PC-9 (cell line): ENCODE measurements around the gene PAPSS2. TPM values are rescaled to one million over a fixed set of nuclear protein-coding genes. Genes with fewer than 3 reads are reported as not detected.

Source experiments
- BruUV-seq: library from RNA; stranded (reverse); fragments of 400-500 nt; replicated peaks from 2 replicates; lab custom pipeline; 2021; lab: Mats Ljungman, UMichigan
- CTCF ChIA-PET: fragments of 300-600 bp; sonication (Branson Sonifier 250); formaldehyde crosslinking; loops from one replicate; lab custom pipeline; 2022; ENCODE audit warnings: antibody characterized with exemption; lab: Charles Lee
- POLR2A ChIA-PET: fragments of 300-600 bp; sonication (Branson Sonifier 250); formaldehyde crosslinking; loops from one replicate; lab custom pipeline; 2022; ENCODE audit warnings: antibody characterized with exemption; ENCODE audit not compliant: unreplicated experiment; lab: Charles Lee
- DNase-seq, 2 experiments: peaks; one replicate each; pipeline versions ENCODE4 v3.0.0 to v3.0.0-alpha.2; 2015 to 2022; ENCODE audit warnings: mixed read lengths in 1 of 2
- H2AFZ ChIP-seq: fragments of 200-600 bp; sonication (generic); 2 replicates; pipeline ENCODE4 v1.8.1; 2017; ENCODE audit warnings: antibody characterized with exemption
- H3F3A ChIP-seq: fragments of 200-600 bp; sonication (generic); 2 replicates; pipeline ENCODE4 v1.8.1; 2017; ENCODE audit warnings: antibody characterized with exemption, mild to moderate bottlenecking, low read depth; ENCODE audit not compliant: insufficient read depth
- H3K27ac ChIP-seq: fragments of 200-600 bp; sonication (generic); 2 replicates; pipeline ENCODE4 v1.6.1; 2016; ENCODE audit warnings: mixed run types
- H3K27me3 ChIP-seq: fragments of 200-600 bp; sonication (generic); 2 replicates; pipeline ENCODE4 v1.6.1; 2016; ENCODE audit warnings: low read depth, mixed run types; ENCODE audit not compliant: insufficient read depth
- H3K36me3 ChIP-seq: fragments of 200-600 bp; sonication (generic); 2 replicates; pipeline ENCODE4 v1.6.1; 2016; ENCODE audit warnings: low read depth, mixed run types
- H3K4me1 ChIP-seq: fragments of 200-600 bp; sonication (generic); replicated peaks from 2 replicates; pipeline ENCODE4 v1.6.1; 2016; ENCODE audit warnings: mixed run types; ENCODE audit not compliant: insufficient read depth
- H3K4me2 ChIP-seq: fragments of 200-600 bp; sonication (generic); 2 replicates; pipeline ENCODE4 v1.6.1; 2017; ENCODE audit warnings: mixed run types
- H3K4me3 ChIP-seq: fragments of 200-600 bp; sonication (generic); 2 replicates; pipeline ENCODE4 v1.6.1; 2016; ENCODE audit warnings: mixed run types
- H3K79me2 ChIP-seq: fragments of 200-600 bp; sonication (generic); 2 replicates; pipeline ENCODE4 v1.6.1; 2017; ENCODE audit warnings: low read depth, mixed run types
- H3K9me2 ChIP-seq: fragments of 200-600 bp; sonication (generic); 2 replicates; pipeline ENCODE4 v1.8.1; 2017; ENCODE audit warnings: mild to moderate bottlenecking; ENCODE audit not compliant: insufficient read depth
- H3K9me3 ChIP-seq: fragments of 200-600 bp; sonication (generic); 2 replicates; pipeline ENCODE4 v1.8.1; 2016; ENCODE audit warnings: low read depth; ENCODE audit not compliant: insufficient read depth
- H4K20me1 ChIP-seq: fragments of 200-600 bp; sonication (generic); 2 replicates; pipeline ENCODE4 v1.8.1; 2017; ENCODE audit not compliant: insufficient read depth
- CTCF ChIP-seq: fragments of 200-600 bp; sonication (generic); conservative IDR thresholded peaks from 2 replicates; pipeline ENCODE4 v1.6.1; 2017; ENCODE audit warnings: mixed run types, antibody characterized with exemption, mild to moderate bottlenecking, moderate library complexity
- EZH2 ChIP-seq: fragments of 200-600 bp; sonication (generic); IDR thresholded peaks from 2 replicates; pipeline ENCODE4 v1.8.0; 2017; ENCODE audit warnings: antibody characterized with exemption, low read depth
- intact Hi-C: fragments of 100-400 bp; cut with micrococcal nuclease; formaldehyde crosslinking; loops from one replicate; pipeline ENCODE4 v1.10.0; 2022; ENCODE audit not compliant: unreplicated experiment
- total RNA-seq: library from RNA; stranded (reverse); gene quantifications from 2 replicates; pipeline ENCODE4 v1.2.3, GENCODE V29; 2021

Gene PAPSS2
- total RNA-seq, 1 experiment from 2014 or later: 37.4 TPM

GRCh38 chr10:87757685-87758084 lies 98.0 kb downstream of the PAPSS2 start:
- Histone ChIP-seq H3F3A (no peaks in the 10 kb centered on the region; the same call in 1 of the 2 replicates), H3K79me2 (no peaks in the 10 kb centered on the region), H3K9me3 (no peaks in the 10 kb centered on the region), H3K4me2 (no peak overlapping the region), H2AFZ (no peak overlapping the region), H3K4me1 (0 out of 2 replicates have a peak, but pooled peaks cover 5% of the 10 kb centered on the region), H3K9me2 (no peaks in the 10 kb centered on the region), H3K27me3 (no peaks in the 10 kb centered on the region), H3K4me3 (no peak overlapping the region), H3K27ac (no peak overlapping the region), H3K36me3 (no peaks in the 10 kb centered on the region; the same call in 1 of the 2 replicates), H4K20me1 (no peaks in the 10 kb centered on the region)
- BruUV-seq: no TSS peak
- ChIA-PET CTCF (no interaction called here), POLR2A (interaction anchor here (0.6 kb wide), 1 partner anchor 1031 kb away, joined by 5 read pairs; no protein-coding TSS in a partner anchor)
- intact Hi-C loops: no loop called here
- no peak for TF ChIP-seq CTCF
- TF ChIP-seq EZH2: no peak
- no peak for DNase-seq

- H4K20me1 ChIP-seq: no peaks in the 10 kb centered on the region
- no TSS peak for BruUV-seq
- no peaks in the 10 kb centered on the region for H3K27me3 ChIP-seq
- CTCF ChIA-PET: interaction anchor here (0.6 kb wide), 1 partner anchor 587 kb away, joined by 4 read pairs; no protein-coding TSS in a partner anchor
- no peaks in the 10 kb centered on the region for H3K9me3 ChIP-seq
- TF ChIP-seq EZH2 (no peak), CTCF (no peak)
- H3K9me2 ChIP-seq: no peaks in the 10 kb centered on the region
- no peak overlapping the region for H3K4me3 ChIP-seq
- H3K36me3 ChIP-seq: no peaks in the 10 kb centered on the region; the same call in 1 of the 2 replicates
- H3K27ac ChIP-seq: no peak overlapping the region
- H3K79me2 ChIP-seq: no peaks in the 10 kb centered on the region
- no peaks in the 10 kb centered on the region; the same call in 1 of the 2 replicates for H3F3A ChIP-seq
- intact Hi-C loops: no loop called here
- no peak overlapping the region for H2AFZ ChIP-seq
- 0 out of 2 replicates have a peak, but pooled peaks cover 5% of the 10 kb centered on the region for H3K4me1 ChIP-seq
- DNase-seq: no peak
- H3K4me2 ChIP-seq: no peak overlapping the region
- POLR2A ChIA-PET: no interaction called here
Observed at GRCh38 chr10:87759551-87759950, 99.9 kb downstream of the PAPSS2 start.

GRCh38 chr10:87760195-87760905 lies 100.7 kb downstream of the PAPSS2 start:
- TF ChIP-seq EZH2: no peak
- TF ChIP-seq CTCF: no peak
- no peaks in the 10 kb centered on the region; the same call in 1 of the 2 replicates for H3K36me3 ChIP-seq
- no peaks in the 10 kb centered on the region; the same call in 1 of the 2 replicates for H3F3A ChIP-seq
- no peak overlapping the region for H3K4me3 ChIP-seq
- H3K27me3 ChIP-seq: no peaks in the 10 kb centered on the region
- no peak for DNase-seq
- POLR2A ChIA-PET: no interaction called here
- CTCF ChIA-PET: interaction anchor here (0.6 kb wide), 1 partner anchor 58 kb away, joined by 3 read pairs; no protein-coding TSS in a partner anchor
- H3K9me3 ChIP-seq: no peaks in the 10 kb centered on the region
- H3K79me2 ChIP-seq: no peaks in the 10 kb centered on the region
- intact Hi-C loops: no loop called here
- no peak overlapping the region for H3K27ac ChIP-seq
- no peaks in the 10 kb centered on the region for H4K20me1 ChIP-seq
- 0 out of 2 replicates have a peak, but pooled peaks cover 5% of the 10 kb centered on the region for H3K4me1 ChIP-seq
- H3K4me2 ChIP-seq: no peak overlapping the region
- BruUV-seq: no TSS peak
- no peak overlapping the region for H2AFZ ChIP-seq
- H3K9me2 ChIP-seq: no peaks in the 10 kb centered on the region
